Kidney (tissue), 14 donors: ENCODE results near the gene CDYL. TPM values are rescaled to one million over a fixed set of nuclear protein-coding genes. Genes with fewer than 3 reads are reported as not detected.

Experiments
- DNase-seq, 5 donors: peaks; one replicate each; pipeline ENCODE4 v3.0.0-alpha.2; 2013 to 2020
- FAIRE-seq: peaks from 2 replicates; lab custom pipeline; 2012; peaks lifted over from hg19 to GRCh38; lab: Jason Lieb, UNC
- H3K27ac ChIP-seq, 2 donors: one replicate each; pipeline ENCODE4 v1.7.0; 2013; ENCODE audit warnings: low read depth in 2 of 2, low read length in 2 of 2, inconsistent platforms in 1 of 2
- H3K27me3 ChIP-seq: one replicate; pipeline ENCODE4 v1.7.1; 2013; ENCODE audit warnings: low read length, inconsistent platforms; ENCODE audit not compliant: control insufficient read depth, insufficient read depth
- H3K36me3 ChIP-seq, 3 donors: one replicate each; pipeline versions ENCODE4 v1.7.0 to v1.7.1; 2013; ENCODE audit warnings: low read length in 3 of 3, control low read depth in 1 of 3, inconsistent platforms in 1 of 3; ENCODE audit not compliant: insufficient read depth in 3 of 3, control insufficient read depth in 2 of 3
- H3K4me1 ChIP-seq, 3 donors: one replicate each; pipeline versions ENCODE4 v1.7.0 to v1.7.1; 2013; ENCODE audit warnings: low read length in 3 of 3, inconsistent platforms in 1 of 3, low read depth in 1 of 3; ENCODE audit not compliant: control insufficient read depth in 2 of 3, insufficient read depth in 2 of 3
- H3K4me3 ChIP-seq, 3 donors: one replicate each; pipeline versions ENCODE4 v1.7.0 to v1.8.1; 2013; ENCODE audit warnings: low read length in 3 of 3, control low read depth in 1 of 3, inconsistent platforms in 1 of 3
- H3K9ac ChIP-seq, 3 donors: one replicate each; pipeline versions ENCODE4 v1.7.0 to v1.7.1; 2013; ENCODE audit warnings: low read length in 3 of 3, control low read depth in 1 of 3, inconsistent platforms in 1 of 3
- H3K9me3 ChIP-seq, 3 donors: one replicate each; pipeline versions ENCODE4 v1.7.0 to v1.7.1; 2013; ENCODE audit warnings: low read length in 3 of 3, control low read depth in 1 of 3, inconsistent platforms in 1 of 3; ENCODE audit not compliant: control insufficient read depth in 2 of 3, insufficient read depth in 1 of 3
- CTCF ChIP-seq: IDR thresholded peaks from 3 replicates; pipeline ENCODE4 v1.5.1; 2012; ENCODE audit warnings: mild to moderate bottlenecking, moderate library complexity, borderline replicate concordance; ENCODE audit not compliant: insufficient read depth; ENCODE audit errors: extremely low read depth
- intact Hi-C: fragments of 100-400 bp; cut with DNase I; formaldehyde crosslinking; loops from one replicate; pipeline ENCODE4 v1.11.1; 2022
- polyA plus RNA-seq: library from polyadenylated mRNA; stranded (reverse); fragments of 350-450 nt; fragmentation: Illumina TruSeq; extraction: RNeasy Lipid Tissue Mini Kit (QIAGEN cat#74804); gene quantifications from one replicate; pipeline ENCODE4 v1.2.3, GENCODE V29; 2014; ENCODE audit warnings: low read depth, low replicate concordance; ENCODE audit not compliant: insufficient read depth
- total RNA-seq: library from RNA; stranded (reverse); fragmentation: NEBNext Ultra II Directional; extraction: Animal tissue kit (Norgen Biotek cat#: 25700); gene quantifications from one replicate; pipeline ENCODE4 v1.2.1, GENCODE V29; 2021
- donor health status: control.
- donor health status: control.
- donor health status: control.
- donor health status: control.
- donor health status: control.
- donor health status: DM: yes; HTN: yes; CAD: no.
- donor health status: Normal renal cell carcinoma (clear cell type).

CDYL gene
- total and polyA plus RNA-seq, 2 donors from 2014 or later: 7.4 to 46.8 TPM

DNA sequence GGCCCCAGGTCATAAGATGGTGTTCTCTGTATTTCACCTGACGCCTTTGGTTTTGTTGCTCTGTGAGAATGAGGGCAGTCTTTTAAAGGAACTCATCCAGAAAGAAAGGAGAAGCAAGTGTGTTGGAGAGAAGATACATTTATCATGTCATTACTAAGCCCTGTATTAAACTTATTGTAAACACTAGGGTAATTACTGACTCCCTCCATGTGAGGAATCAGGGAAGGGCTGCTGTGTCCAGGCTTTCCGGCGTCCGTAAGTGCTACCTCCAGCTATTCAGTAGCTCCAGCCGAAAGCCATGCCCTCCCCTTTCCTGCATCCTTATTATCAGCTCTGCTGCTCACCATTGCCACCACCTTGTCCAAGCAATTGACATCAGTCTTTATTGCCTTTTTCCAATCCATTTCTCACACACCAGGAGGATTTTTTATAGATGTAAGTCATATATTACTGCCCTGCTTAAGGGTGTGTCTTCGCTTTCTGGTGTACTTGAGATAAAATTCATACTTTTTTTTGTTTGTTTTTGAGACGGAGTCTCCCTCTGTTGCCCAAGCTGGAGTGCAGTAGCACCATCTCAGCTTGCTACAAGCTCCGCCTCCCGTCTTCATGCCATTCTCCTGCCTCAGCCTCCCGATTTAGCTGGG lies 133.0 kb downstream of the CDYL start:
- intact Hi-C loops: no loop called here
- FAIRE-seq: no peak
- no peak overlapping the region for H3K27ac ChIP-seq

GRCh38 chr6:4910037-4910760 lies 134.0 kb downstream of the CDYL start:
- intact Hi-C loops: no loop called here
- H3K9me3 ChIP-seq: no peaks in the 10 kb centered on the region

More for the DNA sequence above, 133.0 kb downstream of the CDYL start:
- no peak overlapping the region for H3K4me3 ChIP-seq
- peaks cover 0 to 17% (median 16%) of the 10 kb centered on the region in 3 donors for H3K4me1 ChIP-seq
- no peak for DNase-seq
- no peaks in the 10 kb centered on the region for H3K27me3 ChIP-seq
- no peaks in the 10 kb centered on the region for H3K9me3 ChIP-seq
- H3K36me3 ChIP-seq: no peaks in the 10 kb centered on the region
- TF ChIP-seq CTCF: no peak
- H3K9ac ChIP-seq: no peak overlapping the region

DNA sequence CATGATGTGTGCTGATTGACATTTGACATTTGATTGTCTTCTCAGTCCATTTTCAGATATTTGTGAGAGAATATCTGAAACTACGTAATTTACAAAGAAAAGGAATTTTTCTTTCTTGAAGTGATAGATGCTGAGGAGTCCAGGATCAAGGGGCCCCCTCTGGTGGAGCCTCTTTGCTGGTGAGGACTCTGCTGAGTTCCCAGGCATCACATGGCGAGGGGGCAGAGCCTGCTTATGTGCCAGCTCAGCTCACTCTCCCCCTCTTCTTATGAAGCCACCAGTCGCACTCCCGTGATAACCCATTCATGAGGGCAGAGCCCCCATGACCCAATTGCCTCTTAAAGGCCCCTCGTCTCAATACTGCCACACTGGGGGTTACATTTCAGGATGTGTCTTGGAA lies 136.4 kb downstream of the CDYL start:
- H3K4me3 ChIP-seq: no peak overlapping the region
- H3K36me3 ChIP-seq: no peaks in the 10 kb centered on the region
- no peak for TF ChIP-seq CTCF
- no peaks in the 10 kb centered on the region for H3K9me3 ChIP-seq
- H3K27me3 ChIP-seq: no peaks in the 10 kb centered on the region
- intact Hi-C loops: no loop called here
- no peak overlapping the region for H3K9ac ChIP-seq
- no peak for DNase-seq
- peaks cover 0 to 18% (median 11%) of the 10 kb centered on the region in 3 donors for H3K4me1 ChIP-seq
- FAIRE-seq: no peak
- no peak overlapping the region for H3K27ac ChIP-seq

More at GRCh38 chr6:4910037-4910760, 134.0 kb downstream of the CDYL start:
- Histone ChIP-seq H3K4me1 (peaks cover 0 to 24% (median 19%) of the 10 kb centered on the region in 3 donors), H3K27ac (peak overlapping the region in 1 of 2 donors; percentile 41), H3K9ac (no peak overlapping the region), H3K36me3 (no peaks in the 10 kb centered on the region), H3K4me3 (no peak overlapping the region), H3K27me3 (no peaks in the 10 kb centered on the region)
- peak in 2 of 5 donors; percentile 27 to 35 for DNase-seq
- no peak for FAIRE-seq
- no peak for TF ChIP-seq CTCF
